ENCODE results near the gene SPEF2.

Gene SPEF2

GRCh38 chr5:35685161-35685560 is 67.5 kb downstream of the SPEF2 start:
- no peak for ATAC-seq
- TF ChIP-seq PPARA (CRISPR knock-in tag; IDR thresholded peaks at IDR 0.05; ENCODE audit: borderline replicate concordance): no peak
- TF ChIP-seq ZC3H10 (CRISPR knock-in tag; IDR thresholded peaks at IDR 0.05): no peak
- TF ChIP-seq ZFP3 (CRISPR knock-in tag; IDR thresholded peaks at IDR 0.05): no peak
- TF ChIP-seq GLIS3 (CRISPR knock-in tag; IDR thresholded peaks at IDR 0.05): no peak

GRCh38 chr5:35687961-35688360 is 70.3 kb downstream of the SPEF2 start:
- TF ChIP-seq TSHZ2 (CRISPR knock-in tag; IDR thresholded peaks at IDR 0.05) (no peak), OSR1 (CRISPR knock-in tag; IDR thresholded peaks at IDR 0.05) (no peak), CSDC2 (CRISPR knock-in tag; IDR thresholded peaks at IDR 0.05) (no peak), ZNF70 (CRISPR knock-in tag; IDR thresholded peaks at IDR 0.05) (no peak), GLIS3 (CRISPR knock-in tag; IDR thresholded peaks at IDR 0.05) (no peak), ESRRG (CRISPR knock-in tag; IDR thresholded peaks at IDR 0.05) (no peak), SNAI2 (CRISPR knock-in tag; IDR thresholded peaks at IDR 0.05) (no peak), CREB5 (CRISPR knock-in tag; IDR thresholded peaks at IDR 0.05; ENCODE audit: low read depth) (no peak), BACH2 (CRISPR knock-in tag; IDR thresholded peaks at IDR 0.05; ENCODE audit: borderline replicate concordance) (no peak), ZFP30 (CRISPR knock-in tag; IDR thresholded peaks at IDR 0.05) (no peak), ZC3H10 (CRISPR knock-in tag; IDR thresholded peaks at IDR 0.05) (no peak), ISL1 (CRISPR knock-in tag; IDR thresholded peaks at IDR 0.05) (no peak)
- ATAC-seq: no peak

- ATAC-seq: no peak
Measured at GRCh38 chr5:35694481-35694880, 76.8 kb downstream of the SPEF2 start.

GRCh38 chr5:35698047-35698808 is 80.6 kb downstream of the SPEF2 start:
- ATAC-seq: no peak
- TF ChIP-seq ISL1 (CRISPR knock-in tag; IDR thresholded peaks at IDR 0.05) (no peak), OSR1 (CRISPR knock-in tag; IDR thresholded peaks at IDR 0.05) (no peak), CSDC2 (CRISPR knock-in tag; IDR thresholded peaks at IDR 0.05) (no peak), CSRNP3 (CRISPR knock-in tag; IDR thresholded peaks at IDR 0.05) (no peak)

More at GRCh38 chr5:35694481-35694880, 76.8 kb downstream of the SPEF2 start:
- TF ChIP-seq ZNF70 (CRISPR knock-in tag; IDR thresholded peaks at IDR 0.05) (no peak), BACH2 (CRISPR knock-in tag; IDR thresholded peaks at IDR 0.05; ENCODE audit: borderline replicate concordance) (no peak), ZNF565 (CRISPR knock-in tag; conservative IDR thresholded peaks at IDR 0.05; ENCODE audit: low read depth) (no peak), TSHZ2 (CRISPR knock-in tag; IDR thresholded peaks at IDR 0.05) (no peak), TCF4 (CRISPR knock-in tag; IDR thresholded peaks at IDR 0.05; ENCODE audit: borderline replicate concordance) (no peak), ARNTL (CRISPR knock-in tag; IDR thresholded peaks at IDR 0.05; ENCODE audit: borderline replicate concordance, low read depth) (no peak), PPARA (CRISPR knock-in tag; IDR thresholded peaks at IDR 0.05; ENCODE audit: borderline replicate concordance) (no peak), RARB (CRISPR knock-in tag; IDR thresholded peaks at IDR 0.05) (no peak), GLIS3 (CRISPR knock-in tag; IDR thresholded peaks at IDR 0.05) (no peak), TOX (CRISPR knock-in tag; IDR thresholded peaks at IDR 0.05; ENCODE audit: borderline replicate concordance) (no peak)
